ENCODE results near the gene MAPKAP1.

- no peak for TF ChIP-seq REST (IDR thresholded peaks at IDR 0.05; ENCODE audit: insufficient read depth in 1 of 2, low read depth in 2 of 2, low read length in 2 of 2)
- TF ChIP-seq POLR2AphosphoS5 (IDR thresholded peaks at IDR 0.05; ENCODE audit: low read depth, low read length): no peak
- TF ChIP-seq TAF1 (IDR thresholded peaks at IDR 0.05; ENCODE audit: borderline replicate concordance, insufficient read depth, low read length): no peak
- TF ChIP-seq SIN3A (IDR thresholded peaks at IDR 0.05; ENCODE audit: borderline replicate concordance, insufficient read depth, low read length): no peak
- no peak for TF ChIP-seq FOXP2 (optimal IDR thresholded peaks at IDR 0.05; ENCODE audit: borderline replicate concordance, extremely low read depth, extremely low read length, insufficient read depth)
These were observed 48.3 kb upstream of the MAPKAP1 start for GRCh38 chr9:125755340-125755739.
